CD4-positive, alpha-beta T cell treated with Interleukin-21 for 1 hour (primary cell): Measurements from ENCODE around the gene TREM2.
"Not testable (repeated sequence)": the region's sequence is repeated elsewhere in the genome, so short reads cannot be mapped to it uniquely, and the experiment has no call there.

Experiments
- DNase-seq: peaks from one replicate; pipeline ENCODE4 v3.0.0-alpha.2; 2020

The TREM2 gene

DNA sequence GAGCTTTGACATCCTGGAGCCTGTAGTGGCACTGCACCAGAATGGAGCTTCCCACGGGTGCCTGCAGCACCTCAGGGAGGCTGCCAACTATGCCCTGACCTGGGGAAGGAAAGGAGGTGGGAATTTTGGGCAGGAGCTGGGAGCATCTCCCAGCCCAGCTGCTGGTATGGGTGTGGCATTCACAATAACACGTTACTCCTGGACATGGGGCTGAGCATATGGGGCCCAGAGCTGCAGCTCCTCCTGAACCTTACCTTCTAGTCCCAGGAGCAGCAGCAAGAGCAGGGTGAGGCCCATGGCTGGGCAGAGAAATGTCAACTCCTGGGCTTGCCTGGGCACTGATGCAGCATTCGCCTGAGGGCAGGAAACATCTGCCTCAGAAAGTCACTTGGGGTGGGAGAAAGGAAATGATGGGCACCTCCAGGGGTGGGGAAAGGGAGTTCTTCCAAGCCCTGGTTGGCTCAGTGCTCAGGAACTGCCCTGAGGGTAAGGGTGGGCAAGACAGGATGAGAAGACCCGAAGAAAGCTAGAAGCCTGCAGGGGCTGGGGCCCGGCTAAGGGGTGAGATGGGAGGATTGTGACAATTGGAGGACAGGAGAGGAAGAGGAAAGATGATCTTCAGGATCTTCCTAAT is 8.8 kb downstream of the TREM2 start, which contains the start of gene TREML1:
Gene TREML1, minus strand, starts transcription at position 356 of the 634 bp plus-strand sequence. Its CDS starts 59 bp downstream, at position 297.
- no peak for DNase-seq

DNA sequence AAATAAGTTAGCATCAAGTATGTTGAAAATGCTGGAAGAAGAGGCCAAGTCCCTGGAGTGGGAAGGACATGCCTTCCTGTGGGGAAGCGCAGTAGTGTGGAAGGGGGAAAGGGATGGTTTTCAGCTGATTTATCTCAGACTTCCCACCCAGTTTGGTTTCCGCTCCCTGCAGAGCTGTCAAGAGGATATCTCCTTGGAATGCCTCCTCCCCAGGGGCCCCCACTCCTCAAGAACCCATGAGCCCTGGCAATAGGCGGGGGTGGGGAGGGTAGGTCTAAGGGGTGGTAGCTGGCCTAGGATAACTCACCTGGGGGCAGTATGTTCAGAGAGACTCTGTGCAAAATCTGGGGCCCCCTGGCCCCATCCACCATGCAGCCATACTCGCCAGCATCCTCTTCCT is 9.5 kb downstream of the TREM2 start:
- no peak for DNase-seq

DNA sequence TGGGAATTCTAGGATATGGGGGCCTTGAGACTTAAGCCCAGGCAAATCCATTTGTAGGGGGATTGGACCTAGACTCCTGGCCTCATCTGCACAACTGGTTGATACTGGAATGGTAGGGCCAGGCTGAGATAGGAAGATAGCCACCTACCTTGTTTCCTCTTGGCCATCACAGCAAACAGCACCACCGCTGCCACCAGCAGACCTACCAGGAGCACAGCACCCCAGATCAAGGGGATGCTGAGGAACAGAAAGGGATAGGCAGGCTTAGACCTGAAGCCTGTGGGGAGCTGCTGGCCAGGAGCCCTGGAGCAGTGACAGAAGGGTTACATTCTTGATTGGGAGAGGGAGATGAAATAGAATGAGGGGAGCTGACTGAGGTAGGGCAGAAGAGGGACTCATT is 12.2 kb downstream of the TREM2 start:
- DNase-seq = no peak

DNA sequence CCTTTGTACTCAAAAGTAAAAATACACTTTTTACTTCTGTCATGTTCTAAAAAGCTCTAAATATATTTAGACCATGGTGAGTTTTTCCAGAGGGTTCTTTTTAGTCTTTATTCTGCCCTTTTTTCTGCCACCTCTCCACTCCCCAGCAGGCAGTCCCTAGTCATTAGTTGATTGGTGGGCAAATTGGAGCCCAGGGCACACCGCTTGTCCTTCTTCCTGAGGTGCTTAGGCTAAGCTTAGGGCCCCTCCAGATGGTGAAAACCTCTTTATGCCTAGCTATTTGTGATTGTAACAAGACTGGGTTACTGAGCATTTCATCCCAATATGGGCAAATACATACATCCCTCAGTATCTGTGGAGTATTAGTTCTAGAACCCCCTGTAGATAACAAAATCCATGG is 15.0 kb downstream of the TREM2 start:
- DNase-seq = no peak

DNA sequence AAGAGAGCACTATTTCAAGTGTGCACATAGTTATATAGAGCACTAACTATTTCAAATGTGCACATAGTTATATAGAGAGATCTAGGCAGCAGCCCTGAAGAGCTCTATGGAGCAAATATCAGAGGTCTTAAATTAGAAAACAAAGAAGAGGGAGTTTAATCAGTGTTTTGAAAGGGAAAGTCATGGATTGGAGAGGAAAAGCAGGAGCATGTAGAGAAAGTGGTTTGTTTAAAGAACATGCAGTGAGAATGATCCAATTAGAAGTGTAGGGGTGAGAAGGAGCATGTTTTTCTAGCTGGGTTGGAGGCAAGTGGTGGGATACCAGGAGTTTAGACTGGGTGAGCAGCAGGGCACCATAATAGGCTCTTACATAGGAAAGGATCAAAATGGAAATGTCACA is 26.0 kb downstream of the TREM2 start:
- no peak for DNase-seq

DNA sequence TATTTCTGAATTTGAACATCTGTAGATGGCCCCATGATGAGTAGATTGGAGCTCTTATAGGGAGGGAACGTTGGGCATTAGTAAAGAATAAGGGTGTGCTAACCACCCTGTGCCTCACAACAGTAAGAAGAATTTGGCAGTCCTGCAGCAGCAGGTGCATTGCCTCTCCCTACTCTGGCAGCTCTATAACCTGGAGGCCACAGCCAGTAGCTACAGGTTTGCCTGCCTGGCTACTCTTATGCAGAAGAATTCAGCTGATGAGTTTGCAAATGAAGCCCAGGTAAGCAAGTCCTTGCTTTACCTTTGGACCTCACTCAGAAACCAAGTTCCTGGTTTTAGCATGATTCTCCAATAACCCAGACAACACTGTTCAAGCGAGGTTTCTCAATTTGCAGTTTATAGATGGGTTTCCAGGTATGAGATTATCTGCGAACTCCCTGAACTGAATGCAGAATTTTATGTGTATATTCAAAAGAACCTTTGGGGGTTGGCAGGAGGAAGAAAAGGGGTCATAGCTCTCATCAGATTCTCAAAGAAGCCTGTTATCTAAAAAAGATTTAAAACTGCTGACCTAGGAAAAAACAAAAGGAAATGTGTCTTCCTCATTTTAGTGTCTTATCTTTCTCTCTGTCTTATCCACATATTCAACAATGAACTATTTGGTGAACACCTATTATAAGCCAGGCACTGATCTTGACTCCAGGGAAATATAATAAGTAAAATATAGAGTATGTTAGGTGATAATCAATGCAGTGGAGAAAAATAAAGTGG is 27.7 kb downstream of the TREM2 start:
- no peak for DNase-seq

DNA sequence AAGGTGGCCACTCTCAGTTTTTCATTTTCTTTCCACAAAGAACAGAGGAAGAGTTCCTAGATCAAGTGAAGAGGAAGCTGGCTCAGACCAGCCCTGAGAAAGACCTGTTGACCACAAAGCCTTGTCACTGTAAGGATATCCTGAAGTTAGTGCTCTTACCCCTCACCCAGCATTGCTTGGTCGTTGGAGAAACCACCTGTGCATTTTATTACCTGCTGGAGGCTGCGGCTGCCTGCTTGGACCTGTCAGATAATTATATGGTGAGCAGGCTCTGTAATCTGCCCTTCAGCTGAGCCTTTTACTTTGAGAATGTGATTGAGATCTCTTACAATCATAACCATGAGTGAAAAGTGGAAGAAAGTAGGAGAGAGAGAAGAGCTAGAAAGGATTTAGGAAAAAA is 30.7 kb downstream of the TREM2 start:
- DNase-seq = no peak

DNA sequence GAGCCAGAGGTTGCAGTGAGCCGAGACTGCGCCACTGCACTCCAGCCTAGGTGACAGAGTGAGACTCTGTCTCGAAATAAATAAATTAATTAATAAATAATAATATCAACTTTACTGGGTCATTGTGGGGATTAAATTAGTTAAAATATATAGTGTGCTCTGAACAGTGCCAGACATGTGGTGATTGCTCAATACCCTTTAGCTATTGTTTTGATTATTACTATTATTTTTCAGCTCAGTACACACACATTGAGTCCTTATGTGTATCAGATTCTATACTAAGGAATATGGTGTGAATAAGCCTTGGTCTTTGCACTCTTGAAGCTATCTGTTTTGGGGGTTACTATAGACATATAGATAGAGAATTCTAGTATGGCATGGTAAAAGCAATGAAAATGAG is 37.6 kb downstream of the TREM2 start:
- no peak for DNase-seq

DNA sequence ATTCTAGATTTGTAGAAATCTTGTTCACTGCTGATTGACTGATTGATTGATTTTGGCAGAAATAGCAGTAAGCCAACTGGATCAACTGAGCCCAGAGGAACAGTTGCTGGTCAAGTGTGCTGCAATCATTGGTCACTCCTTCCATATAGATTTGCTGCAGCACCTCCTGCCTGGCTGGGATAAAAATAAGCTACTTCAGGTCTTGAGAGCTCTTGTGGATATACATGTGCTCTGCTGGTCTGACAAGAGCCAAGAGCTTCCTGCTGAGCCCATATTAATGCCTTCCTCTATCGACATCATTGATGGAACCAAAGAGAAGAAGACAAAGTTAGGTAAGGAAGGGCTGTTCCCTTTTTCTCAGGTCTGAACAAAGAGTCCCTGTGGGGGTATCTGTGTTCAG is 40.0 kb downstream of the TREM2 start:
- DNase-seq = no peak

DNA sequence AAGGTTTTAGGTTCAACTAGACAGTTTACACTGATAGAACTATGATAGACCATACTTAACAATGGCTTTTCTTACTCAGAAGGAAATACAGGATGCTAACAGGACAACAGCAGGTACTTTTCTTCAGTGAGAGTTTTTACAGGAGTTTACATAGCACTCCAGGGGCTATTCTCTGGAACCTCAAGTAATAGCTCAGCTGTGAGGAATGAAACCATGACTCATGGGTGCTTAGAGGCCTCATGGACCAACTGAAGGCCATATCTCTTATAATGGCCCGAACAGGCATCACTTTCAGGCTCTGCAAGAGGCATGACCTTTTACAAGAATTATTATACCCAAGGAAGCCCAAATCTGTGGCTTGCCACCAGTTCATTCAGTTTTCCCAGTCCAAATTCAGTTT is 40.5 kb downstream of the TREM2 start:
- DNase-seq = no peak

DNA sequence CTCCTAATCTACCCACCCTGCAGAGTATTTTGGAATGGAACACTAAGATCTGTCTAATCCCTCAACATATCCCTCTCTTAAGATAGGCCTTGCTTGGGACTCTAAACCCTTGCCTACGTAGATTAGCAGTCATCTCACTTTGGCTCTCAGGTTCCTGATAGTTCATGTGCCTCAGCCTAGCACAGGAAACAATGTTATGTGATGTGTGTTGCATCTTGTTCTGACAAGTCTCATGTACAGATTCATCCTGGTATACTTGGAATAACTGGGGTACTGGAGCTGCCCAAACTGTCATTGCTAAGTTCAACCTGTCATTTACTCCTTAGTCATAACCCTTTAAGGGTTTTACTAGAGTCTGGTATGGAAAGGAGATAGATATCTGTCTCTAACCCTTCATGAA is 42.9 kb downstream of the TREM2 start:
- DNase-seq = no peak

DNA sequence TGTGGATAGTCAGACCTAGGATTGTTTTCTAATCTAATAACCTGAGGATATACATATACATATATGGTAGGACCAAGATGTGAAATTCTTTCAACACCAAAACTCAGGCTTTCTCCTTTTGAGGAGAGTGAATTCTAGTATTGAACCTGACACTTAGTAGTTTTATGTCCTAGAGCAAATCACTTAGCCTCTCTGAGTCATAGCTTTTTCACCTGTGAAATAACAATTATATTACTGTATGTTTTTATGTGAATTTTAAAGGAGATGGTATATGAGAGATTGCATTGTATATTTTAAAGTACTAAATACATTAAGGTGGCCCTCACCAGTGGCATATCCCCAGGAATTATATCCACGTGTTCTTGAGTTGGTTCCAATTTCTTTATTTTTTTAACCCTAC is 43.4 kb downstream of the TREM2 start:
- no peak for DNase-seq

DNA sequence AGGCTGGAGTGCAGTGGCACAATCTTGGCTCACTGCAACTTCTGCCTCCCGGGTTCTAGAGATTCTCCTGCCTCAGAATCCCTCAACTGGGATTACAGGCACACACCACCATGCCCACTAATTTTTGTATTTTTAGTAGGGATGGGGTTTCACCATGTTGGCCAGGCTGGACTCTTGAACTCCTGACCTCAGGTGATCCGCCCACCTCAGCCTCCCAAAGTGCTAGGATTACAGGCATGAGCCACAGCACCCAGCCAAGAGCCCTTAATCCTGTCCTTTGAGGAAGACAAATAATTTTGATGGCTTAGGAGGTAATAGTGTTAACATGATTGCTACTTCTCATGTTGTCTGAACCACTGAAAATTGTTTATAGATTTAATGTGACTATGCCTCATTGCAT is 47.9 kb downstream of the TREM2 start:
- DNase-seq = not testable (repeated sequence)

DNA sequence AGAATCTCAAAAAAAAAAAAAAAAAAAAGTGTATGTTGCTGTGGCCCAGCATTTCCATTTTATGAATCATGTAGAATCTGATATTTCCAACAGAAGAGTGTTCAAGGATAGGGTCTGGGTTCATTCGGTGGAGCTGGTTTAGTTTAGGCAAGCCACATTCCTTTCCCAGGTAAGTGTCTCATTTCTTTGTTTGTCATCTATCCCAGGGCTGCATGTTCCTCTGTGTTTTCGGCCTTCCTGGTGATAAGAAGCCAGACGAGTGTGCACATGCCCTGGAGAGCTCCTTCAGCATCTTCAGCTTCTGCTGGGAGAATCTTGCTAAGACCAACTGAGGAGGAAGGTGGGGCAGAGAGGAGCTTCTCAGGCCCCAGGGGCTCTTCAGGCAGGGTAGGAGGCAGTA is 51.9 kb downstream of the TREM2 start:
- DNase-seq = no peak
